ENCODE measurements around the gene EYA2.

The EYA2 gene

DNA sequence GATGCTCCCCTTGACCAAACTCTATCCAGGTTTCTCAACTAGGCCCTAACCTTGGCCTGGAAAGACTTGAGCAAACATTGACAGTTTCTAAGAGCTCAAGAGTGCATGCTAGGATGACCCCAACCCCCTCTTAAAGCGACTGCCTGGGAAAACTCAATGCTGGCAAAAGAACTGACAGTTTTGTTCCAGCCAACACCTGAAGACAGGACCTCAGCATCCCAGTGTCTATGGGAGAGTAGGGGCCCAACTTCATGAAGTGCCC, 341.9 kb downstream of the EYA2 start:
- no peak for DNase-seq

DNA sequence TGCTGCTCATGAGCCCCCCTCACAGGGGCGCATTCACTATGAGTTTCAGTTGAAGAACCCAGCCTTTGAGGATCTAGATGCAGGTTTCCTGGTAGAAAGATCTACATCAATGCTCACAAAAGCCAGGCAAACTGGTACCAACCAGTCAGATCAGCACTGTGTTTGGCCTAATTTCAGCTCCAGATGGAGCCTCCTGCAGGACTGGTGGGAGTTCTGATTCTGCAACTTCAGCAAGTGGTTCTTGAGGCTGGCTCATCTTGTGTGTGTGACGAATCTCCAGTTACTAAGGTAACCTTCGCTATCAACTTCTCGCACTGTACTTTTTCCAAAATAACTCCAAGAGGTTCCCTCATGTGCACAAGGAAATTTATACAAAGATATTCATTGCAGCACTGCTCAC, 343.1 kb downstream of the EYA2 start:
- DNase-seq, result no peak
